RWPE2 (cell line): ENCODE measurements around the gene CTAG2.

Experiments used
- ATAC-seq: fragments of 200-7000 bp; cut with Tn5 transposase; 3 replicates; pipeline ENCODE4 v1.9.1; 2021; ENCODE audit warnings: low read depth
- DNase-seq: peaks from one replicate; pipeline ENCODE4 v3.0.0-alpha.2; 2020; ENCODE audit warnings: low spot score
- H3K27ac ChIP-seq: fragments of 450-650 bp; 2 replicates; pipeline ENCODE4 v1.5.1; 2017; ENCODE audit warnings: mild to moderate bottlenecking; ENCODE audit not compliant: poor library complexity, severe bottlenecking
- H3K27me3 ChIP-seq: fragments of 250-450 bp; sonication (Bioruptor Pico); 2 replicates; pipeline ENCODE4 v1.5.1; 2021; ENCODE audit warnings: mild to moderate bottlenecking, moderate library complexity; ENCODE audit not compliant: insufficient read depth, poor library complexity, severe bottlenecking
- H3K36me3 ChIP-seq: fragments of 250-450 bp; sonication (Bioruptor Pico); 2 replicates; pipeline ENCODE4 v1.5.1; 2020; ENCODE audit warnings: low read depth, mild to moderate bottlenecking, moderate library complexity
- H3K4me1 ChIP-seq: fragments of 250-450 bp; sonication (Bioruptor Pico); 2 replicates; pipeline ENCODE4 v1.5.1; 2021; ENCODE audit warnings: mild to moderate bottlenecking, moderate library complexity; ENCODE audit not compliant: insufficient read depth, poor library complexity, severe bottlenecking
- H3K4me3 ChIP-seq: fragments of 250-450 bp; sonication (Bioruptor Pico); 2 replicates; pipeline ENCODE4 v1.5.1; 2021; ENCODE audit warnings: mild to moderate bottlenecking, moderate library complexity; ENCODE audit not compliant: severe bottlenecking
- H3K9me3 ChIP-seq: fragments of 250-450 bp; sonication (Bioruptor Pico); 2 replicates; pipeline ENCODE4 v1.5.1; 2021; ENCODE audit warnings: mild to moderate bottlenecking, moderate library complexity; ENCODE audit not compliant: severe bottlenecking
- CTCF ChIP-seq: fragments of 450-650 bp; IDR thresholded peaks from one replicate; pipeline ENCODE4 v1.5.1; 2017; ENCODE audit warnings: mild to moderate bottlenecking, moderate library complexity; ENCODE audit not compliant: poor library complexity, severe bottlenecking

CTAG2 gene

GRCh38 chrX:154602226-154602625, 51.2 kb downstream of the CTAG2 start:
- Histone ChIP-seq H3K4me3 (no peak overlapping the region), H3K9me3 (no peaks in the 10 kb centered on the region)
- no peak for ATAC-seq

More at GRCh38 chrX:154602226-154602625, 51.2 kb downstream of the CTAG2 start:
- Histone ChIP-seq H3K36me3 (no peaks in the 10 kb centered on the region), H3K4me1 (peaks cover 35% of the 10 kb centered on the region), H3K27me3 (no peaks in the 10 kb centered on the region), H3K27ac (peak overlapping the region; percentile 88)
- no peak for DNase-seq
- no peak for TF ChIP-seq CTCF
